ENCODE data around the gene OGFOD3.
"Not testable (repeated sequence)": the region's sequence is repeated elsewhere in the genome, so short reads cannot be mapped to it uniquely, and the experiment has no call there.

The OGFOD3 gene

GRCh38 chr17:82386255-82386831 lies 32.0 kb downstream of the OGFOD3 start:
- H3K4me3 ChIP-seq (ENCODE audit: low read depth, low read length) = no peak overlapping the region
- no peak for TF ChIP-seq CTCF (IDR thresholded peaks at IDR 0.05; ENCODE audit: borderline replicate concordance, insufficient read depth, low read depth, low read length)

- H3K4me3 ChIP-seq (ENCODE audit: low read depth, low read length) = no peak overlapping the region
- no peak for TF ChIP-seq CTCF (IDR thresholded peaks at IDR 0.05; ENCODE audit: borderline replicate concordance, insufficient read depth, low read depth, low read length)
Observed at GRCh38 chr17:82385559-82386254, 32.7 kb downstream of the OGFOD3 start.

- H3K4me3 ChIP-seq (ENCODE audit: low read depth, low read length) = no peak overlapping the region
- TF ChIP-seq CTCF (IDR thresholded peaks at IDR 0.05; ENCODE audit: borderline replicate concordance, insufficient read depth, low read depth, low read length) = no peak
Observed at GRCh38 chr17:82384730-82385481, 33.5 kb downstream of the OGFOD3 start.

- TF ChIP-seq CTCF (IDR thresholded peaks at IDR 0.05; ENCODE audit: borderline replicate concordance, insufficient read depth, low read depth, low read length) = no peak
- H3K4me3 ChIP-seq (ENCODE audit: low read depth, low read length) = no peak overlapping the region
Observed at GRCh38 chr17:82384051-82384729, 34.2 kb downstream of the OGFOD3 start.

- no peak overlapping the region for H3K4me3 ChIP-seq (ENCODE audit: low read depth, low read length)
- no peak for TF ChIP-seq CTCF (IDR thresholded peaks at IDR 0.05; ENCODE audit: borderline replicate concordance, insufficient read depth, low read depth, low read length)
Observed at GRCh38 chr17:82383411-82383810, 35.0 kb downstream of the OGFOD3 start.

- no peak overlapping the region for H3K4me3 ChIP-seq (ENCODE audit: low read depth, low read length)
Observed at GRCh38 chr17:82382933-82383255, 35.5 kb downstream of the OGFOD3 start.

GRCh38 chr17:82382220-82382932 lies 36.0 kb downstream of the OGFOD3 start:
- not testable (repeated sequence) for H3K4me3 ChIP-seq (ENCODE audit: low read depth, low read length)

More at GRCh38 chr17:82382933-82383255, 35.5 kb downstream of the OGFOD3 start:
- TF ChIP-seq CTCF (IDR thresholded peaks at IDR 0.05; ENCODE audit: borderline replicate concordance, insufficient read depth, low read depth, low read length) = no peak

- not testable (repeated sequence) for H3K4me3 ChIP-seq (ENCODE audit: low read depth, low read length)
Observed at GRCh38 chr17:82381703-82382009, 36.7 kb downstream of the OGFOD3 start.

Measured in GM12875 (cell line).